ENCODE measurements around the gene SLX4IP.

The SLX4IP gene

DNA sequence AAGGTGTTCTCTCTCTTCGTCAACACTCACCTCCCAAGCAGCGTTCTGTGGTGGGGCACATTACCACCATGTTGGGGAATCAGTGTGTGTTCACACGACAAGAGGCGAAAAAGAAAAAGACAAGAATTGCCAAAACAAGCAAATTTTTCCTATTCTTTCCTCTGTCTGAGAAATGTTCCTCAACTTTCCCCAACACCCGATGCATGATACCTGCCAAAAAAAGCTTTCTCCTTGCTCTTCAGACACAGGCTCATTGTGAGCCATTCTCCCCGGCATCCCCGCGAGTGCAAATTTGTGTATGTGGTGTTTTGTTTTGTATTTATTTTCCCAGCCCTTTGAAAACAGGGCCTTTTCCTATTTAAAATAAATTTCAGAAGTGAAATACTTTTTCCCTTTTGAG lies 137.7 kb downstream of the SLX4IP start:
- Histone ChIP-seq H3K9ac (ENCODE audit: low read depth, low read length) (peak overlapping the region; percentile 29), H3K27me3 (ENCODE audit: control insufficient read depth, insufficient read depth, low read length) (no peaks in the 10 kb centered on the region), H3K9me3 (replicated peaks; ENCODE audit: low read length) (no peaks in the 10 kb centered on the region), H3K4me2 (ENCODE audit: low read length) (no peak overlapping the region), H3K36me3 (ENCODE audit: insufficient read depth, low read length) (no peaks in the 10 kb centered on the region), H3K4me3 (ENCODE audit: low read length) (no peak overlapping the region), H3K4me1 (ENCODE audit: control insufficient read depth, insufficient read depth, low read length) (peaks cover 13% of the 10 kb centered on the region)

DNA sequence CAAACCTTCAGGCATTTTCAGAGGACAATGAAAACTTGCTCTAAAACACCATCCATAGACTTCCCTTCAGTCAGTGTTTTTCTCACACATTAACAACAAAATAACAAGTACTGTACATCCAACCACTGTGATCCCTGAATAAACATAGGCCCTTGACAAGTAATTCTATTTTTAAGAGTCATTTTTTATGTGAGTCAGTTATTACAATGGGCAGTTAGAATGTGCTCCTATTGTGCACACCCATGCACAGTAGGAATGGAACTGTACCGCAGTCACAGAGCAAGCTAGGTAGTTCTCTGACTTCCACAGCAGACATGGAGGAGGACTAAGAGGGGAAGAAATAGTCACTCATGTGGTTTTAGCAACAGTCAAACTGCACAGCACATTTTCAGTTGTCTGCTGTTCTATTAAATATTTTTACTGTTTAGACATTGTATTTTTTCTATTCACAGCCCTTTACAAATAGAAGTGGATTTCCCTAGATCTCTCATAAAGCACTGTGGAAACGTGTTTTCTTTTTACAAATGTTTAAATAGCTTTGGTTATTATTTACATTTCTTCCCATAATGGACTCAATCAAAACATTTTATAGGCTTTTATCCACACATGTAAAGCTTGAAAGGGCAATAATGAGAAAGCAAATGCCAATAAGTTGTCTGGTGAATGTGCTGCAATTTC lies 138.3 kb downstream of the SLX4IP start:
- Histone ChIP-seq H3K4me3 (ENCODE audit: low read length) (no peak overlapping the region), H3K4me1 (ENCODE audit: control insufficient read depth, insufficient read depth, low read length) (peaks cover 18% of the 10 kb centered on the region), H3K36me3 (ENCODE audit: insufficient read depth, low read length) (no peaks in the 10 kb centered on the region), H3K9ac (ENCODE audit: low read depth, low read length) (peak overlapping the region; percentile 33), H3K9me3 (replicated peaks; ENCODE audit: low read length) (no peaks in the 10 kb centered on the region), H3K27me3 (ENCODE audit: control insufficient read depth, insufficient read depth, low read length) (no peaks in the 10 kb centered on the region), H3K4me2 (ENCODE audit: low read length) (no peak overlapping the region)

GRCh38 chr20:10573951-10574339 lies 138.8 kb downstream of the SLX4IP start:
- Histone ChIP-seq H3K4me1 (ENCODE audit: control insufficient read depth, insufficient read depth, low read length) (peaks cover 23% of the 10 kb centered on the region), H3K27me3 (ENCODE audit: control insufficient read depth, insufficient read depth, low read length) (no peaks in the 10 kb centered on the region), H3K36me3 (ENCODE audit: insufficient read depth, low read length) (no peaks in the 10 kb centered on the region)

GRCh38 chr20:10576411-10577090 lies 141.4 kb downstream of the SLX4IP start:
- Histone ChIP-seq H3K36me3 (ENCODE audit: insufficient read depth, low read length) (no peaks in the 10 kb centered on the region), H3K9ac (ENCODE audit: low read depth, low read length) (no peak overlapping the region), H3K27me3 (ENCODE audit: control insufficient read depth, insufficient read depth, low read length) (no peaks in the 10 kb centered on the region), H3K9me3 (replicated peaks; ENCODE audit: low read length) (no peaks in the 10 kb centered on the region), H3K4me3 (ENCODE audit: low read length) (no peak overlapping the region), H3K4me1 (ENCODE audit: control insufficient read depth, insufficient read depth, low read length) (peaks cover 44% of the 10 kb centered on the region), H3K4me2 (ENCODE audit: low read length) (no peak overlapping the region)

More at GRCh38 chr20:10573951-10574339, 138.8 kb downstream of the SLX4IP start:
- no peaks in the 10 kb centered on the region for H3K9me3 ChIP-seq (replicated peaks; ENCODE audit: low read length)
- peak overlapping the region; percentile 33 for H3K9ac ChIP-seq (ENCODE audit: low read depth, low read length)
- H3K4me3 ChIP-seq (ENCODE audit: low read length): no peak overlapping the region
- no peak overlapping the region for H3K4me2 ChIP-seq (ENCODE audit: low read length)

DNA sequence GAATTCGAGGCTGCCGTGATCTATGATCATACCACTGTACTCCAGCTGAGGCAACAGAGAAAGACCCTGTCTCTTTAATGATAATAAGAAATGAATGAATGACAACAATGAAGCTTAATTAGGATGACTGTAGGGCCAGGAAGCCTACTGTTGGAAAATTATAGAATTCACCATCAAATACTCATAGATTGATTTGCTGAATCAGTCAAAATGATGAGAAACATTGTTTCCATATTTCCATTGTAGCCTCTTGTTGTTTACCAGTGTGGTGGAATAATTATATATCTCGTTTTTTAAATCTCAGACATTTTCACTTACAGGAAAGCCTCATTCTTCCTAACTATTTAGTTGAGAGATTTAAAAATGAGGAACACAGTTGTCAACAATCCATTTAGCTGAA lies 142.5 kb downstream of the SLX4IP start:
- Histone ChIP-seq H3K9me3 (replicated peaks; ENCODE audit: low read length) (no peaks in the 10 kb centered on the region), H3K27me3 (ENCODE audit: control insufficient read depth, insufficient read depth, low read length) (no peaks in the 10 kb centered on the region), H3K9ac (ENCODE audit: low read depth, low read length) (no peak overlapping the region), H3K4me3 (ENCODE audit: low read length) (no peak overlapping the region), H3K36me3 (ENCODE audit: insufficient read depth, low read length) (no peaks in the 10 kb centered on the region), H3K4me2 (ENCODE audit: low read length) (no peak overlapping the region), H3K4me1 (ENCODE audit: control insufficient read depth, insufficient read depth, low read length) (peaks cover 51% of the 10 kb centered on the region)

DNA sequence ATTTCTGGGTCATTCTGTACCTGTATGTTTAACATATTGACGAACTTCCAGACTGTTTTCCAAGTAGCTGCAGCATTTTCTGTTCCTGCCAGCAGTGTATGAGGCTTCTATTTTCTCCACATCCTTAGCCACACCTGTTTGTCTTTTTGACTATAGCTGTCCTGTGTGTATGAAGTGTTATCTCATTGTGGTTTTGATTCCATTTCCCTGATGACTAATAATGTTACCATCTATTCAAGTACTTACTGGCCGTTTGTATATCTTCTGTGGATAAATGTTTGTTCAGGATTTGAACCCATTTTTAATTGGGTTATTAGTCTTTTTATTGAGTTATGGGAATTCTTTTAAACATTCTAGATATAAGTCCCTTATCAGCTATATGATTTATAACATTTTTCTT lies 143.5 kb downstream of the SLX4IP start:
- no peaks in the 10 kb centered on the region for H3K36me3 ChIP-seq (ENCODE audit: insufficient read depth, low read length)
- no peaks in the 10 kb centered on the region for H3K27me3 ChIP-seq (ENCODE audit: control insufficient read depth, insufficient read depth, low read length)
- peaks cover 42% of the 10 kb centered on the region for H3K4me1 ChIP-seq (ENCODE audit: control insufficient read depth, insufficient read depth, low read length)
- peak overlapping the region; percentile 9 for H3K9ac ChIP-seq (ENCODE audit: low read depth, low read length)
- peak overlapping the region; percentile 31 for H3K4me2 ChIP-seq (ENCODE audit: low read length)
- H3K9me3 ChIP-seq (replicated peaks; ENCODE audit: low read length): no peaks in the 10 kb centered on the region
- H3K4me3 ChIP-seq (ENCODE audit: low read length): no peak overlapping the region

DNA sequence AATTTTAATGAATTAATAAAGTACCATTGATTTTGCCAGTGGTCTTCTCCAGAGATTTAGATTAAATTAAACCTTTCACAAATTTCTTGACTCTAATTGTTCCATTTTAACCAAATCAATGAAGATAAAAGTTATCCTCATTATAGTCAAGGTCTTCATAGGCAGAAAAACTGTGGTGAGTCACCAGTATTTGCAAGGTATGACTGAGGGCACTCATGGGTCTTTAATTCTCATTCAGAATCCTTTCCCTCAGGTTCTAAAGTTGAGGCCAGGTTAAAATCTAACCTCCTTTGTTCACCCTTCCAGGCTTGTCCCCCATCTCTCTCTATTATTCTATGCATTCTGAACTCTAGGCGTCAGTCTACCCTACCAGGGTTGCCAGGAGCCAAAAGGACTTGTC lies 144.8 kb downstream of the SLX4IP start:
- no peaks in the 10 kb centered on the region for H3K9me3 ChIP-seq (replicated peaks; ENCODE audit: low read length)
- no peaks in the 10 kb centered on the region for H3K27me3 ChIP-seq (ENCODE audit: control insufficient read depth, insufficient read depth, low read length)
- no peak overlapping the region for H3K9ac ChIP-seq (ENCODE audit: low read depth, low read length)
- no peaks in the 10 kb centered on the region for H3K36me3 ChIP-seq (ENCODE audit: insufficient read depth, low read length)
- no peak overlapping the region for H3K4me2 ChIP-seq (ENCODE audit: low read length)
- H3K4me1 ChIP-seq (ENCODE audit: control insufficient read depth, insufficient read depth, low read length): peaks cover 39% of the 10 kb centered on the region
- no peak overlapping the region for H3K4me3 ChIP-seq (ENCODE audit: low read length)

DNA sequence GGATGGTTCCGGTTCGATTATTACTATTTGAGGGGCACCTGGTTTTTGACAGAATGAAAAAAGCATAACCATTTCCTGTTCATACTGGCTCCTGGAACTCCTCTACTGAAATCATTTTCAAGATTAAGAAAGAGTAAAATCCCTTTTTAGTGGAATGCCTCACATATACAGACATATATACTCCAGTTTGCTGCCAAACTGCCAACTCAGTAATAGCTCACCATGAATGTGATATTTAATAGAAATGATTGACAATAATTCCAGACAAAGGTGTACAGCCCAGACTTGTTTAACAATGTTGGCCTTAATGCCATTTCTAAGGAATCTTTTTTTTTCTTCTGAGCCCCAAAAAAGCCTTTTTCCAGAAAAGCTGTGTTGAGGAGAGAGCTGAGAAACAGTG lies 145.6 kb downstream of the SLX4IP start:
- no peak overlapping the region for H3K4me3 ChIP-seq (ENCODE audit: low read length)
- H3K9ac ChIP-seq (ENCODE audit: low read depth, low read length): peak overlapping the region; percentile 3
- no peaks in the 10 kb centered on the region for H3K36me3 ChIP-seq (ENCODE audit: insufficient read depth, low read length)
- peaks cover 39% of the 10 kb centered on the region for H3K4me1 ChIP-seq (ENCODE audit: control insufficient read depth, insufficient read depth, low read length)
- no peaks in the 10 kb centered on the region for H3K27me3 ChIP-seq (ENCODE audit: control insufficient read depth, insufficient read depth, low read length)
- H3K9me3 ChIP-seq (replicated peaks; ENCODE audit: low read length): no peaks in the 10 kb centered on the region
- H3K4me2 ChIP-seq (ENCODE audit: low read length): no peak overlapping the region

DNA sequence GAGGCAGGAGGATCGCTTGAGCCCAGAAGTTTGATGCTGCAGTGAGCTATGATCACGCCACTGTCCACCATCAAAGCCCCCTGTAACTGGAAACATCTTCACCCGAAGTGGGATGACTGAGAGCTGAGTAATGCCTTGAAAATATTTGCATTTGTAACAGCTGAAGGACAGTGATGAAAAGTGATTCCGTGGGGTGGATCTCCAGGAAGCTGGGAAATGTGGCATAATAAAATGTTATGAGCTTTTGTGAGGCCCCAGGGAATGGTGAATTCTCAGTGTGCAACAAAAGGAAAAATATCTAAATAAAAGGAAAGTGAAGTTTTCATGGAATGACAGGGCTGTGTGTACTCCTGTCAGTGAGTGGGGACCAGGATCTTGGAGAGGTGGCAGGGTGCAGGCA lies 146.7 kb downstream of the SLX4IP start:
- Histone ChIP-seq H3K9ac (ENCODE audit: low read depth, low read length) (peak overlapping the region; percentile 66), H3K36me3 (ENCODE audit: insufficient read depth, low read length) (no peaks in the 10 kb centered on the region), H3K27me3 (ENCODE audit: control insufficient read depth, insufficient read depth, low read length) (no peaks in the 10 kb centered on the region), H3K4me2 (ENCODE audit: low read length) (peak overlapping the region; percentile 73), H3K4me1 (ENCODE audit: control insufficient read depth, insufficient read depth, low read length) (peaks cover 39% of the 10 kb centered on the region), H3K4me3 (ENCODE audit: low read length) (peak overlapping the region; percentile 42), H3K9me3 (replicated peaks; ENCODE audit: low read length) (no peaks in the 10 kb centered on the region)

DNA sequence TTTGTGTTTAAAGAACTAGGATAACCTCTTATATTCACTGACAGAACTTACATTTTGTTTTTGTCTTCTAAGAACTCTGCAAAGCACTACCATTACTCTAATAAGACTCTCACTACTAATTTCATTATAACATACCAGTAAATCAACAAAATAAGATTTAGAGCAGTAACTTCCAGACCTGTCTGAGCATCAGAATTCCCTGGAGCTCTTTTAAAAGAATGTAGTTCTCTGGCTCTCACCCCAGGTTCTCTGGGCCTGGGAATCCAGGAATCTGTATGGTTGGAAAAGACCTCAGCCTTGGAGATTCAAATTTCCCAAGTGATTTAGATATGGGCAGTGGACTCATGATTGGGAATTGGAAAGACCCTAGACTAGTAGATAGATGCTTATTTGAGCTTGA lies 149.3 kb downstream of the SLX4IP start:
- Histone ChIP-seq H3K4me1 (ENCODE audit: control insufficient read depth, insufficient read depth, low read length) (peaks cover 26% of the 10 kb centered on the region), H3K27me3 (ENCODE audit: control insufficient read depth, insufficient read depth, low read length) (no peaks in the 10 kb centered on the region), H3K9me3 (replicated peaks; ENCODE audit: low read length) (no peaks in the 10 kb centered on the region)

GRCh38 chr20:10585308-10585707 lies 150.2 kb downstream of the SLX4IP start:
- H3K9ac ChIP-seq (ENCODE audit: low read depth, low read length): no peak overlapping the region
- no peaks in the 10 kb centered on the region for H3K36me3 ChIP-seq (ENCODE audit: insufficient read depth, low read length)
- H3K4me1 ChIP-seq (ENCODE audit: control insufficient read depth, insufficient read depth, low read length): peaks cover 21% of the 10 kb centered on the region
- H3K4me2 ChIP-seq (ENCODE audit: low read length): no peak overlapping the region
- H3K27me3 ChIP-seq (ENCODE audit: control insufficient read depth, insufficient read depth, low read length): no peaks in the 10 kb centered on the region
- no peaks in the 10 kb centered on the region for H3K9me3 ChIP-seq (replicated peaks; ENCODE audit: low read length)
- no peak overlapping the region for H3K4me3 ChIP-seq (ENCODE audit: low read length)

More for the DNA sequence above, 149.3 kb downstream of the SLX4IP start:
- no peak overlapping the region for H3K4me3 ChIP-seq (ENCODE audit: low read length)
- no peak overlapping the region for H3K4me2 ChIP-seq (ENCODE audit: low read length)
- no peak overlapping the region for H3K9ac ChIP-seq (ENCODE audit: low read depth, low read length)
- H3K36me3 ChIP-seq (ENCODE audit: insufficient read depth, low read length): no peaks in the 10 kb centered on the region

GRCh38 chr20:10586296-10586695 lies 151.2 kb downstream of the SLX4IP start:
- H3K9me3 ChIP-seq (replicated peaks; ENCODE audit: low read length): no peaks in the 10 kb centered on the region
- no peaks in the 10 kb centered on the region for H3K27me3 ChIP-seq (ENCODE audit: control insufficient read depth, insufficient read depth, low read length)
- no peaks in the 10 kb centered on the region for H3K36me3 ChIP-seq (ENCODE audit: insufficient read depth, low read length)
- H3K4me2 ChIP-seq (ENCODE audit: low read length): no peak overlapping the region
- H3K4me1 ChIP-seq (ENCODE audit: control insufficient read depth, insufficient read depth, low read length): peaks cover 21% of the 10 kb centered on the region
- no peak overlapping the region for H3K9ac ChIP-seq (ENCODE audit: low read depth, low read length)
- H3K4me3 ChIP-seq (ENCODE audit: low read length): no peak overlapping the region

All from skeletal muscle satellite cell (primary cell).